Neuron (in vitro differentiated cells): ENCODE results near the gene FAM131A.

Experiments
- H2AFZ ChIP-seq: one replicate; pipeline ENCODE4 v1.6.1; 2013; ENCODE audit warnings: low read depth, mild to moderate bottlenecking, inconsistent platforms, low read length, moderate library complexity
- H3K27me3 ChIP-seq: one replicate; pipeline ENCODE4 v1.6.1; 2013; ENCODE audit warnings: low read length; ENCODE audit not compliant: insufficient read depth
- H3K36me3 ChIP-seq: one replicate; pipeline ENCODE4 v1.6.1; 2013; ENCODE audit warnings: low read length; ENCODE audit not compliant: insufficient read depth
- H3K4me1 ChIP-seq: one replicate; pipeline ENCODE4 v1.6.1; 2013; ENCODE audit warnings: low read length; ENCODE audit not compliant: insufficient read depth
- H3K4me3 ChIP-seq: 2 replicates; pipeline ENCODE4 v1.5.1; 2013; ENCODE audit warnings: mild to moderate bottlenecking, low read length, moderate library complexity
- H3K9me3 ChIP-seq: one replicate; pipeline ENCODE4 v1.6.1; 2013; ENCODE audit warnings: low read length

The FAM131A gene

GRCh38 chr3:184337399-184337714 lies at the start of gene FAM131A:
TSS of gene FAM131A (plus strand) at chr3:184337600. CDS start at chr3:184337631, 31 bp downstream.
- no peak within 1 kb of the TSS for H2AFZ ChIP-seq
- H3K4me1 ChIP-seq, result peaks cover 33% of the 10 kb centered on the region
- H3K4me3 ChIP-seq, result peak within 1 kb of the TSS; percentile 63
- peaks cover 29% of the 10 kb centered on the region for H3K36me3 ChIP-seq
- no peaks in the 10 kb centered on the region for H3K9me3 ChIP-seq
- H3K27me3 ChIP-seq, result no peaks in the 10 kb centered on the region

GRCh38 chr3:184289426-184289938 lies 47.9 kb upstream of the FAM131A start:
- peaks cover 2% of the 10 kb centered on the region for H3K4me1 ChIP-seq
- no peak overlapping the region for H3K4me3 ChIP-seq
- H2AFZ ChIP-seq, result no peak overlapping the region
- H3K27me3 ChIP-seq, result peaks cover 28% of the 10 kb centered on the region
- H3K9me3 ChIP-seq, result no peaks in the 10 kb centered on the region
- no peaks in the 10 kb centered on the region for H3K36me3 ChIP-seq

- Histone ChIP-seq H3K36me3 (no peaks in the 10 kb centered on the region), H2AFZ (no peak overlapping the region), H3K27me3 (peaks cover 34% of the 10 kb centered on the region), H3K9me3 (no peaks in the 10 kb centered on the region), H3K4me3 (no peak overlapping the region), H3K4me1 (no peaks in the 10 kb centered on the region)
These were observed 47.1 kb upstream of the FAM131A start for GRCh38 chr3:184290331-184290730.

GRCh38 chr3:184291044-184291737 lies 46.2 kb upstream of the FAM131A start:
- H2AFZ ChIP-seq, result no peak overlapping the region
- no peaks in the 10 kb centered on the region for H3K4me1 ChIP-seq
- H3K27me3 ChIP-seq, result peaks cover 34% of the 10 kb centered on the region
- H3K9me3 ChIP-seq, result no peaks in the 10 kb centered on the region
- no peak overlapping the region for H3K4me3 ChIP-seq
- H3K36me3 ChIP-seq, result no peaks in the 10 kb centered on the region

GRCh38 chr3:184291738-184292445 lies 45.5 kb upstream of the FAM131A start:
- Histone ChIP-seq H3K4me3 (no peak overlapping the region), H3K4me1 (no peaks in the 10 kb centered on the region), H3K27me3 (peaks cover 34% of the 10 kb centered on the region), H3K36me3 (no peaks in the 10 kb centered on the region), H3K9me3 (no peaks in the 10 kb centered on the region), H2AFZ (no peak overlapping the region)

GRCh38 chr3:184295771-184296170 lies 41.6 kb upstream of the FAM131A start:
- Histone ChIP-seq H3K4me1 (peaks cover 12% of the 10 kb centered on the region), H2AFZ (no peak overlapping the region), H3K36me3 (peaks cover 7% of the 10 kb centered on the region), H3K27me3 (peaks cover 30% of the 10 kb centered on the region), H3K9me3 (no peaks in the 10 kb centered on the region), H3K4me3 (no peak overlapping the region)

- H3K4me1 ChIP-seq, result peaks cover 12% of the 10 kb centered on the region
- H3K27me3 ChIP-seq, result peaks cover 25% of the 10 kb centered on the region
- no peaks in the 10 kb centered on the region for H3K9me3 ChIP-seq
- no peak overlapping the region for H3K4me3 ChIP-seq
- peaks cover 13% of the 10 kb centered on the region for H3K36me3 ChIP-seq
- H2AFZ ChIP-seq, result no peak overlapping the region
These were observed 40.8 kb upstream of the FAM131A start for GRCh38 chr3:184296616-184297015.

GRCh38 chr3:184298759-184299487 lies 38.5 kb upstream of the FAM131A start, which contains the start of gene PSMD2:
TSS of gene PSMD2 (plus strand) at chr3:184299241. CDS start at chr3:184299267, 26 bp downstream.
- Histone ChIP-seq H3K27me3 (peaks cover 7% of the 10 kb centered on the region), H3K36me3 (peaks cover 36% of the 10 kb centered on the region), H3K4me1 (peaks cover 12% of the 10 kb centered on the region), H2AFZ (peak within 1 kb of the TSS; percentile 99), H3K9me3 (no peaks in the 10 kb centered on the region), H3K4me3 (peak within 1 kb of the TSS; percentile 93)

GRCh38 chr3:184299488-184300377 lies 37.7 kb upstream of the FAM131A start:
- Histone ChIP-seq H3K27me3 (peaks cover 4% of the 10 kb centered on the region), H3K36me3 (peaks cover 44% of the 10 kb centered on the region), H3K4me1 (peaks cover 12% of the 10 kb centered on the region), H3K4me3 (peak overlapping the region; percentile 76), H2AFZ (peak overlapping the region; percentile 50), H3K9me3 (no peaks in the 10 kb centered on the region)

- H3K27me3 ChIP-seq, result no peaks in the 10 kb centered on the region
- H3K36me3 ChIP-seq, result peaks cover 49% of the 10 kb centered on the region
- H2AFZ ChIP-seq, result no peak overlapping the region
- peak overlapping the region; percentile 76 for H3K4me3 ChIP-seq
- H3K4me1 ChIP-seq, result peaks cover 12% of the 10 kb centered on the region
- no peaks in the 10 kb centered on the region for H3K9me3 ChIP-seq
These were observed 37.1 kb upstream of the FAM131A start for GRCh38 chr3:184300378-184300720.

- H3K36me3 ChIP-seq, result peaks cover 85% of the 10 kb centered on the region
- H3K27me3 ChIP-seq, result no peaks in the 10 kb centered on the region
- H3K9me3 ChIP-seq, result no peaks in the 10 kb centered on the region
- no peak overlapping the region for H2AFZ ChIP-seq
- no peak overlapping the region for H3K4me3 ChIP-seq
- peaks cover 2% of the 10 kb centered on the region for H3K4me1 ChIP-seq
These were observed 31.8 kb upstream of the FAM131A start for GRCh38 chr3:184305577-184305976.

GRCh38 chr3:184306341-184306972 lies 30.9 kb upstream of the FAM131A start:
- Histone ChIP-seq H2AFZ (no peak overlapping the region), H3K9me3 (no peaks in the 10 kb centered on the region), H3K4me1 (no peaks in the 10 kb centered on the region), H3K36me3 (peaks cover 79% of the 10 kb centered on the region), H3K27me3 (no peaks in the 10 kb centered on the region), H3K4me3 (no peak overlapping the region)
